Body of pancreas (tissue), 4 donors: ENCODE results near the gene MROH7. TPM values are rescaled to one million over a fixed set of nuclear protein-coding genes. Genes with fewer than 3 reads are reported as not detected.
A peak's percentile ranks its signal among the peaks of the same experiment; 100 is the strongest.

Source experiments
- ATAC-seq: fragments of 150-250 bp; one replicate; pipeline ENCODE4 v1.9.1; 2016
- DNase-seq, 4 donors: peaks; one replicate each; pipeline ENCODE4 v3.0.0-alpha.2; 2019
- H3K27ac ChIP-seq, 4 donors: fragments of 200-600 bp; sonication (generic); 1 replicate in 3 of 4; 2 replicates in 1 of 4; pipeline versions ENCODE4 v1.5.1 to v1.6.1; 2016 to 2019; ENCODE audit warnings: mild to moderate bottlenecking in 1 of 4, mixed read lengths in 1 of 4, moderate library complexity in 1 of 4
- H3K27me3 ChIP-seq, 2 donors: fragments of 200-600 bp; sonication (generic); one replicate each; pipeline ENCODE4 v1.6.0; 2016; ENCODE audit warnings: mild to moderate bottlenecking in 1 of 2
- H3K36me3 ChIP-seq, 2 donors: fragments of 200-600 bp; sonication (generic); replicated peaks in 1 of 2; 2 replicates each; pipeline ENCODE4 v1.5.1; 2016; ENCODE audit warnings: low read depth in 2 of 2; ENCODE audit not compliant: insufficient read depth in 1 of 2
- H3K4me1 ChIP-seq: fragments of 200-600 bp; sonication (generic); one replicate; pipeline ENCODE4 v1.6.0; 2016
- H3K4me3 ChIP-seq, 2 donors: fragments of 200-600 bp; sonication (generic); 1 replicate in 1 of 2; 2 replicates in 1 of 2; pipeline ENCODE4 v1.5.1; 2016 to 2019
- H3K9me3 ChIP-seq, 3 donors: fragments of 200-600 bp; sonication (generic); 1 replicate in 2 of 3; 2 replicates in 1 of 3; pipeline ENCODE4 v1.5.1; 2016
- POLR2A ChIP-seq, 3 donors: fragments of 450-650 bp; IDR thresholded peaks; one replicate each; pipeline ENCODE4 v1.6.1; 2016; ENCODE audit warnings: antibody characterized with exemption in 3 of 3, mild to moderate bottlenecking in 2 of 3
- WGBS, 2 donors: methylation state at CpG; one replicate each; pipeline ENCODE4 v1.1.5; 2017; 5-methylcytosine and 5-hydroxymethylcytosine counted together
- intact Hi-C: fragments of 100-400 bp; cut with DNase I; formaldehyde crosslinking; loops from one replicate; pipeline ENCODE4 v1.15.1; 2023
- total RNA-seq, 2 donors: library from RNA; depleted of rRNA; stranded (reverse); fragments of >200 nt; gene quantifications; one replicate each; pipeline ENCODE4 v1.1.0, GENCODE V29; 2016
- TF ChIP-seq, protein P1 (sequence below), 7 experiments: fragments of 450-650 bp in 4 of 7; fragments of 200-600 bp in 3 of 7; sonication (generic) in 3 of 7; IDR thresholded peaks; one replicate each; pipeline ENCODE4 v1.5.1; 2016 to 2019; ENCODE audit warnings: antibody characterized with exemption in 7 of 7

MROH7 gene
- total RNA-seq, 2 donors from 2014 or later, result 0.66 to 2.6 TPM

DNA sequence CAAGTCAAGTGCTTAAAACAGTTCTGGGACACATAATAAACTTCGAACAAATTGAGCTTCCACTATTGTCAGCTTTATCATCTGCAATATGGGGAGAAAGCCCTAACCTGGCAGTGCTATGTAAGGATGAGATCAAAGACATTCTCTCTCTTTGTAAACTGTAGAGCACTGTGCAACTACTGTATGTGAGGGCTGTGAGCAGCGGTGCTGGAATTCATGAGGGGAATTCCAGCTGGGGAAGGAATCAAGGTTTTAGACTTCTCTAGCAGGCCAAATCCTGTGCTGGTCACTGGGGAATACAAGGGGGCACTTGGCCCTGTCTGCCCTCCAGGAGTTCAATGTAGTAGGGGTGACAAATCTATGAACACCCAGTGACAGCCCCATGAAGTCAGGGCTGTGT, 27.6 kb upstream of the MROH7 start:
- Histone ChIP-seq H3K27ac (no peak overlapping the region), H3K9me3 (no peaks in the 10 kb centered on the region), H3K4me1 (no peaks in the 10 kb centered on the region), H3K36me3 (no peaks in the 10 kb centered on the region), H3K4me3 (no peak overlapping the region), H3K27me3 (no peaks in the 10 kb centered on the region)
- TF ChIP-seq, protein P1, sequence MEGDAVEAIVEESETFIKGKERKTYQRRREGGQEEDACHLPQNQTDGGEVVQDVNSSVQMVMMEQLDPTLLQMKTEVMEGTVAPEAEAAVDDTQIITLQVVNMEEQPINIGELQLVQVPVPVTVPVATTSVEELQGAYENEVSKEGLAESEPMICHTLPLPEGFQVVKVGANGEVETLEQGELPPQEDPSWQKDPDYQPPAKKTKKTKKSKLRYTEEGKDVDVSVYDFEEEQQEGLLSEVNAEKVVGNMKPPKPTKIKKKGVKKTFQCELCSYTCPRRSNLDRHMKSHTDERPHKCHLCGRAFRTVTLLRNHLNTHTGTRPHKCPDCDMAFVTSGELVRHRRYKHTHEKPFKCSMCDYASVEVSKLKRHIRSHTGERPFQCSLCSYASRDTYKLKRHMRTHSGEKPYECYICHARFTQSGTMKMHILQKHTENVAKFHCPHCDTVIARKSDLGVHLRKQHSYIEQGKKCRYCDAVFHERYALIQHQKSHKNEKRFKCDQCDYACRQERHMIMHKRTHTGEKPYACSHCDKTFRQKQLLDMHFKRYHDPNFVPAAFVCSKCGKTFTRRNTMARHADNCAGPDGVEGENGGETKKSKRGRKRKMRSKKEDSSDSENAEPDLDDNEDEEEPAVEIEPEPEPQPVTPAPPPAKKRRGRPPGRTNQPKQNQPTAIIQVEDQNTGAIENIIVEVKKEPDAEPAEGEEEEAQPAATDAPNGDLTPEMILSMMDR (IDR thresholded peaks at IDR 0.05), result no peak
- no peak for TF ChIP-seq POLR2A (IDR thresholded peaks at IDR 0.05)
- intact Hi-C loops, result no loop called here
- no peak for DNase-seq
- WGBS, 2 donors, result 71 to 89% methylated on average over 2 of the region's 2 CpGs
- ATAC-seq, result no peak

DNA sequence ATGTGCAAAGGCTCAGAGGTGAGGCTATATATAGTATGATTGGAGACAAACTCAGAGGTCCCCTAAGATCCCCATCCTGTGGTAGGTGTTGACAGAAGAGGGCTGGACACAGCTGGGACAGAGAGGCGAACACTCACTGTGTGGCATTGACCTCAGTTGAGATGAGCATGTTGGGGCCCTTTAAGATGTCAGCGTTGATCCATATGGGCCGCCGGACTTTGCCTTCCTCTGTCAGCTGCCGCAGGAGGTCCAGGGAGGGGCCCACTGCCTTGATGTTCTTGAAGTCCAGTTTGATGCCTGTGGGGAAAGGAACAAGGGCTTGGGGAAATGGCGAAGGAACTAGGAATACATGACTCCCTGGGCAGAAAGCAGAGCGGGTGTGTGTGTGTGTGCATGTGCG, 27.0 kb upstream of the MROH7 start:
- intact Hi-C loops, result no loop called here
- Histone ChIP-seq H3K4me3 (no peak overlapping the region), H3K27ac (no peak overlapping the region), H3K9me3 (no peaks in the 10 kb centered on the region), H3K27me3 (no peaks in the 10 kb centered on the region), H3K4me1 (no peaks in the 10 kb centered on the region), H3K36me3 (no peaks in the 10 kb centered on the region)
- TF ChIP-seq POLR2A (IDR thresholded peaks at IDR 0.05), result no peak
- TF ChIP-seq, protein P1 (IDR thresholded peaks at IDR 0.05), result no peak
- ATAC-seq, result no peak
- 70 to 76% methylated on average over 7 to 8 of the region's 8 CpGs for WGBS, 2 donors
- no peak for DNase-seq

DNA sequence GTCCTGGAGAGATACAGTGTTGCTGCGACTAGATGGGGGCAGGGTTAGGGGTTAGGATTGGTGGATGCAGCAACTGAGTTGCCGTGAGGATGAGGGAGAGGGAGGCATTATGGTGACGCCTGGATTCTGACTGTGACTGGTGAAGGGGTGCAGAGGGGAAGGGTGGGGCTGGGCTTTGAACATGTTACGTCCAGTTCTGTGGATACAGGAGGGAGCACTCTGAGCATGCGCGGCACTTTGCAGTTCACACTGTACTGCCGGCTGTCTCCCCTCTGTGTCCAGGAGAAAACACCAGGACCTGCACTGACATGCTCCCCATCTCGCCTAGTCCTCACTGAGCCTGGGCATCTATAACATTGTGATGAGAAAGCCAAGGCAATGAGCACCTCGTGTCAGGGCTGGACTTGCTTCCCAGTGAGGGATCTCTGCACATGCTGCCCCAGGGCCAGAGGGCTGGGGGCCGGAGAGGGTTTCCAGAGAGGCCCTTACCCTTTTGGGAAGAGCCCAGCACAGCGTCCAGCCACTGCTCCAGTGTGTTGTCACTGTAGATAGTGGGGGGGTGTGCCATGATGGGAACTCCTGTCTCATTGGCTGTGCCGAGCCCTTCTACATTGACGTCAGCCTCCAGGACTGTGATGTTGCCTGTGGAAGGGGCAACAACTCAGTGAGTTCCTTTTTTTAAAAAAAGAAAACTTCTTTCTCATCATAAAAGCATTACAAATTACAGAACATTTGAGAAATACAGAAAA, 25.9 kb upstream of the MROH7 start:
- TF ChIP-seq, protein P1 (IDR thresholded peaks at IDR 0.05), result no peak
- no peak for TF ChIP-seq POLR2A (IDR thresholded peaks at IDR 0.05)
- no peak overlapping the region for H3K4me3 ChIP-seq
- H3K36me3 ChIP-seq, result no peaks in the 10 kb centered on the region
- ATAC-seq, result no peak
- no peaks in the 10 kb centered on the region for H3K27me3 ChIP-seq
- no peaks in the 10 kb centered on the region for H3K4me1 ChIP-seq
- no peak overlapping the region for H3K27ac ChIP-seq
- H3K9me3 ChIP-seq, result no peaks in the 10 kb centered on the region
- 50 to 66% methylated on average over 12 to 13 of the region's 13 CpGs for WGBS, 2 donors
- DNase-seq, result peak in 1 of 4 donors; percentile 30
- intact Hi-C loops, result no loop called here

DNA sequence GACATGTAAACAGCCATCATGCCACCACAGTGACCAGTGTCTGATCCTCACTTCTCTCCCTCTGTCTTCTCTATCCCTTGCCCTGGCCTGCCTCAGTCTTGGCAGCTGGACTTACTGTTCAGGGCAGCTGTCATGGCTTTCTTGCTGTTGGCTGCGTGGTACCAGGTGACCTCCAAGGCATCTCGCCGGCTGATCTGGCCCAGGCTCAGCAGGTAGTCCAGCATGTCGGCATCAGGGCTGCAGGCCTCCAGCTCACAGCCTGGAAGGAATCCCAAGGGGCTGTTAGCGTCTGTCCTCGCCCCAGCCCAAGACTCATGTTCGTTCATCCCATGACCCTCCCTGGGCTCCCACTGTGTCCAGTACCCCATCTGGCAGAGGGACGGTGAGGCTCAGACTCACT, 21.8 kb upstream of the MROH7 start:
- no peaks in the 10 kb centered on the region for H3K9me3 ChIP-seq

More for the DNA sequence above, 21.8 kb upstream of the MROH7 start:
- H3K4me3 ChIP-seq, result no peak overlapping the region
- no peaks in the 10 kb centered on the region for H3K27me3 ChIP-seq
- 81 to 82% methylated on average over 8 of the region's 8 CpGs for WGBS, 2 donors
- no peak overlapping the region for H3K27ac ChIP-seq
- ATAC-seq (no peak), DNase-seq (no peak)
- intact Hi-C loops, result no loop called here
- H3K36me3 ChIP-seq, result no peaks in the 10 kb centered on the region
- no peak for TF ChIP-seq POLR2A (IDR thresholded peaks at IDR 0.05)
- TF ChIP-seq, protein P1 (IDR thresholded peaks at IDR 0.05), result no peak
- H3K4me1 ChIP-seq, result no peaks in the 10 kb centered on the region
